NOMO-1 treated with DMSO at 0.1 percent for 48 hours (cell line): ENCODE data around the gene OR56B1.

Experiments used
- DNase-seq: peaks from one replicate; lab custom pipeline; 2025; ENCODE audit not compliant: unreplicated experiment; lab: John Stamatoyannopoulos, UW

OR56B1 gene

GRCh38 chr11:5727691-5728090 is 8.6 kb upstream of the OR56B1 start:
- no peak for DNase-seq

- DNase-seq = no peak
These were observed 843 bp downstream of the OR56B1 start for GRCh38 chr11:5737091-5737490.

GRCh38 chr11:5737670-5738392 is 1.6 kb downstream of the OR56B1 start:
- DNase-seq = no peak

- DNase-seq = no peak
These were observed 2.2 kb downstream of the OR56B1 start for GRCh38 chr11:5738431-5738830.

GRCh38 chr11:5746614-5747013 is 10.4 kb downstream of the OR56B1 start:
- no peak for DNase-seq

- no peak for DNase-seq
These were observed 13.6 kb downstream of the OR56B1 start for GRCh38 chr11:5749836-5750235.

GRCh38 chr11:5753943-5754342 is 17.7 kb downstream of the OR56B1 start, which contains the start of gene OR52N4:
Gene OR52N4 (plus strand): TSS chr11:5754243. CDS start chr11:5754741, 498 bp downstream.
- DNase-seq = no peak

GRCh38 chr11:5767056-5767455 is 30.8 kb downstream of the OR56B1 start:
- DNase-seq = no peak

- no peak for DNase-seq
These were observed 47.0 kb downstream of the OR56B1 start, which contains the start of gene OR52N5 for GRCh38 chr11:5783255-5783654. Gene OR52N5 (minus strand): TSS chr11:5783355. CDS start chr11:5778634, 4,721 bp downstream.
